ENCODE measurements around the gene OR2L13. TPM values are rescaled to one million over a fixed set of nuclear protein-coding genes. Genes with fewer than 3 reads are reported as not detected.

Gene OR2L13
- total and polyA plus RNA-seq, 4 donors = 0.94 to 6.4 (median 4.2) TPM

- H3K36me3 ChIP-seq (ENCODE audit: control insufficient read depth, insufficient read depth, low read length) = no peaks in the 10 kb centered on the region
- no peak for DNase-seq (ENCODE audit: low read depth in 4 of 6, low spot score in 6 of 6)
- no peak overlapping the region for H3K27ac ChIP-seq (ENCODE audit: low read depth, low read length)
- H3K4me1 ChIP-seq (ENCODE audit: control insufficient read depth, insufficient read depth, low read length) = no peaks in the 10 kb centered on the region
- H3K4me3 ChIP-seq (ENCODE audit: low read depth, low read length) = no peak overlapping the region
- H3K27me3 ChIP-seq (ENCODE audit: control insufficient read depth, insufficient read depth, low read length) = no peaks in the 10 kb centered on the region
- peaks cover 5% of the 10 kb centered on the region for H3K9me3 ChIP-seq (ENCODE audit: control insufficient read depth, insufficient read depth, low read length)
Observed at GRCh38 chr1:248102847-248103246, 7.9 kb downstream of the OR2L13 start.

- Histone ChIP-seq H3K9me3 (ENCODE audit: control insufficient read depth, insufficient read depth, low read length) (peaks cover 8% of the 10 kb centered on the region), H3K27ac (ENCODE audit: low read depth, low read length) (no peak overlapping the region), H3K4me3 (ENCODE audit: low read depth, low read length) (no peak overlapping the region), H3K27me3 (ENCODE audit: control insufficient read depth, insufficient read depth, low read length) (no peaks in the 10 kb centered on the region), H3K4me1 (ENCODE audit: control insufficient read depth, insufficient read depth, low read length) (no peaks in the 10 kb centered on the region), H3K36me3 (ENCODE audit: control insufficient read depth, insufficient read depth, low read length) (no peaks in the 10 kb centered on the region)
- no peak for DNase-seq (ENCODE audit: low read depth in 4 of 6, low spot score in 6 of 6)
- 81% methylated on average over 3 of the region's 5 CpGs for WGBS (ENCODE audit: insufficient coverage)
Observed at GRCh38 chr1:248111157-248111556, 16.2 kb downstream of the OR2L13 start.

- 78% methylated on average over 4 of the region's 7 CpGs for WGBS (ENCODE audit: insufficient coverage)
- Histone ChIP-seq H3K27me3 (ENCODE audit: control insufficient read depth, insufficient read depth, low read length) (no peaks in the 10 kb centered on the region), H3K27ac (ENCODE audit: low read depth, low read length) (no peak overlapping the region), H3K9me3 (ENCODE audit: control insufficient read depth, insufficient read depth, low read length) (peaks cover 3% of the 10 kb centered on the region), H3K36me3 (ENCODE audit: control insufficient read depth, insufficient read depth, low read length) (no peaks in the 10 kb centered on the region), H3K4me3 (ENCODE audit: low read depth, low read length) (no peak overlapping the region), H3K4me1 (ENCODE audit: control insufficient read depth, insufficient read depth, low read length) (no peaks in the 10 kb centered on the region)
- no peak for DNase-seq (ENCODE audit: low read depth in 4 of 6, low spot score in 6 of 6)
Observed at GRCh38 chr1:248114890-248115289, 19.9 kb downstream of the OR2L13 start.

GRCh38 chr1:248127653-248128052, 32.7 kb downstream of the OR2L13 start:
- Histone ChIP-seq H3K27me3 (ENCODE audit: control insufficient read depth, insufficient read depth, low read length) (no peaks in the 10 kb centered on the region), H3K9me3 (ENCODE audit: control insufficient read depth, insufficient read depth, low read length) (peaks cover 15% of the 10 kb centered on the region), H3K4me1 (ENCODE audit: control insufficient read depth, insufficient read depth, low read length) (no peaks in the 10 kb centered on the region), H3K36me3 (ENCODE audit: control insufficient read depth, insufficient read depth, low read length) (no peaks in the 10 kb centered on the region), H3K4me3 (ENCODE audit: low read depth, low read length) (no peak overlapping the region), H3K27ac (ENCODE audit: low read depth, low read length) (no peak overlapping the region)
- WGBS (ENCODE audit: insufficient coverage) = 81% methylated on average over 5 of the region's 5 CpGs
- no peak for DNase-seq (ENCODE audit: low read depth in 4 of 6, low spot score in 6 of 6)

GRCh38 chr1:248136811-248137210, 41.8 kb downstream of the OR2L13 start:
- 70% methylated on average over 16 of the region's 21 CpGs for WGBS (ENCODE audit: insufficient coverage)
- Histone ChIP-seq H3K4me1 (ENCODE audit: control insufficient read depth, insufficient read depth, low read length) (no peaks in the 10 kb centered on the region), H3K4me3 (ENCODE audit: low read depth, low read length) (no peak overlapping the region), H3K27me3 (ENCODE audit: control insufficient read depth, insufficient read depth, low read length) (no peaks in the 10 kb centered on the region), H3K27ac (ENCODE audit: low read depth, low read length) (no peak overlapping the region), H3K36me3 (ENCODE audit: control insufficient read depth, insufficient read depth, low read length) (no peaks in the 10 kb centered on the region), H3K9me3 (ENCODE audit: control insufficient read depth, insufficient read depth, low read length) (no peaks in the 10 kb centered on the region)
- DNase-seq (ENCODE audit: low read depth in 4 of 6, low spot score in 6 of 6) = no peak

GRCh38 chr1:248140846-248141245, 45.9 kb downstream of the OR2L13 start:
- H3K27ac ChIP-seq (ENCODE audit: low read depth, low read length) = no peak overlapping the region
- DNase-seq (ENCODE audit: low read depth in 4 of 6, low spot score in 6 of 6) = no peak
- H3K36me3 ChIP-seq (ENCODE audit: control insufficient read depth, insufficient read depth, low read length) = no peaks in the 10 kb centered on the region
- H3K9me3 ChIP-seq (ENCODE audit: control insufficient read depth, insufficient read depth, low read length) = no peaks in the 10 kb centered on the region
- no peaks in the 10 kb centered on the region for H3K27me3 ChIP-seq (ENCODE audit: control insufficient read depth, insufficient read depth, low read length)
- no peaks in the 10 kb centered on the region for H3K4me1 ChIP-seq (ENCODE audit: control insufficient read depth, insufficient read depth, low read length)
- no CpG with 5 or more reads among the region's 1 CpG for WGBS (ENCODE audit: insufficient coverage)
- H3K4me3 ChIP-seq (ENCODE audit: low read depth, low read length) = no peak overlapping the region

- no peaks in the 10 kb centered on the region for H3K9me3 ChIP-seq (ENCODE audit: control insufficient read depth, insufficient read depth, low read length)
- H3K27me3 ChIP-seq (ENCODE audit: control insufficient read depth, insufficient read depth, low read length) = no peaks in the 10 kb centered on the region
- no CpG with 5 or more reads among the region's 1 CpG for WGBS (ENCODE audit: insufficient coverage)
- no peak overlapping the region for H3K4me3 ChIP-seq (ENCODE audit: low read depth, low read length)
- DNase-seq (ENCODE audit: low read depth in 4 of 6, low spot score in 6 of 6) = no peak
- H3K27ac ChIP-seq (ENCODE audit: low read depth, low read length) = no peak overlapping the region
- no peaks in the 10 kb centered on the region for H3K4me1 ChIP-seq (ENCODE audit: control insufficient read depth, insufficient read depth, low read length)
- H3K36me3 ChIP-seq (ENCODE audit: control insufficient read depth, insufficient read depth, low read length) = no peaks in the 10 kb centered on the region
Observed at GRCh38 chr1:248143311-248143710, 48.3 kb downstream of the OR2L13 start.

- WGBS (ENCODE audit: insufficient coverage) = no CpG with 5 or more reads among the region's 3 CpGs
- no peaks in the 10 kb centered on the region for H3K27me3 ChIP-seq (ENCODE audit: control insufficient read depth, insufficient read depth, low read length)
- no peaks in the 10 kb centered on the region for H3K4me1 ChIP-seq (ENCODE audit: control insufficient read depth, insufficient read depth, low read length)
- H3K9me3 ChIP-seq (ENCODE audit: control insufficient read depth, insufficient read depth, low read length) = no peaks in the 10 kb centered on the region
- no peak within 1 kb of the TSS for H3K4me3 ChIP-seq (ENCODE audit: low read depth, low read length)
- H3K27ac ChIP-seq (ENCODE audit: low read depth, low read length) = no peak within 1 kb of the TSS
- no peaks in the 10 kb centered on the region for H3K36me3 ChIP-seq (ENCODE audit: control insufficient read depth, insufficient read depth, low read length)
- no peak for DNase-seq (ENCODE audit: low read depth in 4 of 6, low spot score in 6 of 6)
Observed at GRCh38 chr1:248144513-248145198, 49.7 kb downstream of the OR2L13 start, which contains the start of gene OR2M5. OR2M5 (plus strand) TSS chr1:248145148; CDS start chr1:248145148, 0 bp downstream.

All from spinal cord (tissue), 10 donors.